HG03342 (cell line): ENCODE results near the gene ETFBKMT.
"Not testable (repeated sequence)": the region's sequence is repeated elsewhere in the genome, so short reads cannot be mapped to it uniquely, and the experiment has no call there.

ENCODE experiments used
- ATAC-seq: cut with Tn5 transposase; IDR thresholded peaks from one replicate; pipeline ENCODE4 v1.9.1; 2021; ENCODE audit warnings: mild to moderate bottlenecking, moderate library complexity; ENCODE audit not compliant: unreplicated experiment

ETFBKMT gene

GRCh38 chr12:31716998-31717397 lies 57.5 kb downstream of the ETFBKMT start:
- ATAC-seq: not testable (repeated sequence)

GRCh38 chr12:31718542-31719198 lies 59.2 kb downstream of the ETFBKMT start:
- not testable (repeated sequence) for ATAC-seq

GRCh38 chr12:31722580-31722979 lies 63.1 kb downstream of the ETFBKMT start:
- no peak for ATAC-seq
